OCI-LY7 (cell line): ENCODE results near the gene RAN. TPM values are rescaled to one million over a fixed set of nuclear protein-coding genes. Genes with fewer than 3 reads are reported as not detected.

ENCODE experiments used
- BruUV-seq: library from RNA; stranded (reverse); fragments of 400-500 nt; replicated peaks from 2 replicates; lab custom pipeline; 2021; lab: Mats Ljungman, UMichigan
- CTCF ChIA-PET: fragments of 300-600 bp; sonication (Branson Sonifier 250); formaldehyde crosslinking; loops from one replicate; lab custom pipeline; 2022; ENCODE audit warnings: antibody characterized with exemption; ENCODE audit not compliant: unreplicated experiment; lab: Charles Lee
- POLR2A ChIA-PET: fragments of 300-600 bp; sonication (Branson Sonifier 250); formaldehyde crosslinking; loops from one replicate; lab custom pipeline; 2022; ENCODE audit warnings: antibody characterized with exemption; lab: Charles Lee
- DNase-seq: peaks from one replicate; pipeline ENCODE4 v3.0.0-alpha.2; 2015; ENCODE audit warnings: low spot score
- H2AFZ ChIP-seq: fragments of 200-600 bp; sonication (generic), shearing (Covaris generic); 2 replicates; pipeline ENCODE4 v1.6.1; 2014; ENCODE audit warnings: mild to moderate bottlenecking, antibody characterized with exemption, low read length, moderate library complexity
- H3K27ac ChIP-seq: fragments of 200-600 bp; sonication (generic); 2 replicates; pipeline ENCODE4 v1.5.1; 2014; ENCODE audit warnings: mixed run types, low read depth, mild to moderate bottlenecking, moderate library complexity, low read length, inconsistent platforms; ENCODE audit not compliant: poor library complexity, severe bottlenecking
- H3K36me3 ChIP-seq: fragments of 200-600 bp; sonication (generic); 2 replicates; pipeline ENCODE4 v1.6.1; 2014; ENCODE audit warnings: mild to moderate bottlenecking, antibody characterized with exemption, low read length, moderate library complexity, mixed read lengths; ENCODE audit not compliant: insufficient read depth
- H3K4me1 ChIP-seq: fragments of 200-600 bp; sonication (generic); 2 replicates; pipeline ENCODE4 v1.5.1; 2014; ENCODE audit warnings: mild to moderate bottlenecking, low read length; ENCODE audit not compliant: insufficient read depth, poor library complexity, severe bottlenecking
- H3K4me2 ChIP-seq: fragments of 200-600 bp; sonication (generic); 2 replicates; pipeline ENCODE4 v1.6.1; 2014; ENCODE audit warnings: mild to moderate bottlenecking, low read length
- H3K4me3 ChIP-seq: fragments of 200-600 bp; sonication (generic); 2 replicates; pipeline ENCODE4 v1.5.1; 2014; ENCODE audit warnings: mild to moderate bottlenecking, low read depth, low read length; ENCODE audit not compliant: poor library complexity, severe bottlenecking
- H3K79me2 ChIP-seq: fragments of 200-600 bp; sonication (generic); 2 replicates; pipeline ENCODE4 v1.6.1; 2016; ENCODE audit warnings: low read depth, mild to moderate bottlenecking, low read length, moderate library complexity, mixed read lengths; ENCODE audit not compliant: insufficient read depth
- H3K9me2 ChIP-seq: fragments of 200-600 bp; sonication (generic); 2 replicates; pipeline ENCODE4 v1.6.1; 2016; ENCODE audit warnings: mild to moderate bottlenecking, low read length, mixed read lengths; ENCODE audit not compliant: insufficient read depth
- H3K9me3 ChIP-seq: fragments of 200-600 bp; sonication (generic); 2 replicates; pipeline ENCODE4 v1.6.1; 2014; ENCODE audit warnings: mild to moderate bottlenecking, mixed run types, low read length, mixed read lengths
- H4K20me1 ChIP-seq: fragments of 200-600 bp; sonication (generic); 2 replicates; pipeline ENCODE4 v1.6.1; 2014; ENCODE audit warnings: mild to moderate bottlenecking, antibody characterized with exemption, low read length, moderate library complexity, mixed read lengths; ENCODE audit not compliant: insufficient read depth
- CTCF ChIP-seq: fragments of 200-600 bp; sonication (generic); conservative IDR thresholded peaks from 2 replicates; pipeline ENCODE4 v1.5.1; 2014; ENCODE audit warnings: mild to moderate bottlenecking, antibody characterized with exemption, low read length, moderate library complexity, mixed read lengths
- EZH2phosphoT487 ChIP-seq: fragments of 200-600 bp; sonication (generic); IDR thresholded peaks from 2 replicates; pipeline ENCODE4 v1.6.1; 2018; ENCODE audit warnings: low read depth, borderline replicate concordance, mild to moderate bottlenecking, mixed run types, antibody characterized with exemption, low read length, moderate library complexity, mixed read lengths
- intact Hi-C: fragments of 100-400 bp; cut with micrococcal nuclease; formaldehyde crosslinking; loops from one replicate; pipeline ENCODE4 v1.10.0; 2022; ENCODE audit not compliant: unreplicated experiment
- total RNA-seq, 2 experiments: library from RNA; depleted of rRNA in 1 of 2; stranded (reverse); fragments of >200 nt in 1 of 2; shearing (Covaris generic) in 1 of 2; gene quantifications; 2 replicates each; pipeline ENCODE4 v1.2.3, GENCODE V29; 2014 to 2022

Gene RAN
- total RNA-seq, 2 experiments from 2014 or later, result 1,462 to 1,957 TPM

- TF ChIP-seq CTCF, result no peak
- no peak for TF ChIP-seq EZH2phosphoT487
- peaks cover 25% of the 10 kb centered on the region for H4K20me1 ChIP-seq
- H3K9me2 ChIP-seq, result no peaks in the 10 kb centered on the region
- H3K4me3 ChIP-seq, result peak overlapping the region; percentile 61
- intact Hi-C loops, result loop anchor here (1.0 to 10.0 kb wide), 4 partner anchors 7 to 1186 kb away; no protein-coding TSS in a partner anchor
- no TSS peak for BruUV-seq
- H3K9me3 ChIP-seq, result no peaks in the 10 kb centered on the region
- H3K36me3 ChIP-seq, result peaks cover 48% of the 10 kb centered on the region
- H3K4me1 ChIP-seq, result peaks cover 79% of the 10 kb centered on the region
- H3K79me2 ChIP-seq, result peaks cover 42% of the 10 kb centered on the region
- H3K27ac ChIP-seq, result peak overlapping the region; percentile 96
- DNase-seq, result peak; percentile 45
- ChIA-PET POLR2A (no interaction called here), CTCF (no interaction called here)
- H2AFZ ChIP-seq, result no peak overlapping the region
- peak overlapping the region; percentile 95 for H3K4me2 ChIP-seq
These were observed 6.6 kb downstream of the RAN start for GRCh38 chr12:130878193-130879185.

- Histone ChIP-seq H3K9me3 (no peaks in the 10 kb centered on the region), H3K27ac (peak overlapping the region; percentile 96), H3K79me2 (peaks cover 34% of the 10 kb centered on the region), H3K4me3 (peak overlapping the region; percentile 61), H3K4me2 (peak overlapping the region; percentile 95), H4K20me1 (peaks cover 19% of the 10 kb centered on the region), H3K4me1 (peaks cover 71% of the 10 kb centered on the region), H3K9me2 (no peaks in the 10 kb centered on the region), H2AFZ (no peak overlapping the region; the same call in 1 of the 2 replicates), H3K36me3 (peaks cover 40% of the 10 kb centered on the region)
- peak; percentile 93 for DNase-seq
- intact Hi-C loops, result loop anchor here (1.0 to 10.0 kb wide), 4 partner anchors 8 to 1186 kb away; no protein-coding TSS in a partner anchor
- ChIA-PET CTCF (no interaction called here), POLR2A (no interaction called here)
- BruUV-seq, result no TSS peak
- TF ChIP-seq EZH2phosphoT487 (no peak), CTCF (no peak)
These were observed 7.4 kb downstream of the RAN start for GRCh38 chr12:130879212-130879686.
